ENCODE results near the gene ZNF99. TPM values are rescaled to one million over a fixed set of nuclear protein-coding genes. Genes with fewer than 3 reads are reported as not detected.
"Not testable (repeated sequence)": the region's sequence is repeated elsewhere in the genome, so short reads cannot be mapped to it uniquely, and the experiment has no call there.

The ZNF99 gene
- total RNA-seq, result not detected

- peaks cover 17% of the 10 kb centered on the region for H3K9me3 Mint-ChIP-seq
- H3K4me3 Mint-ChIP-seq, result no peak within 1 kb of the TSS
- ATAC-seq (no peak), DNase-seq (no peak)
- no peaks in the 10 kb centered on the region for H3K4me1 Mint-ChIP-seq (ENCODE audit: low read depth)
- peaks cover 8% of the 10 kb centered on the region for H3K27me3 Mint-ChIP-seq (ENCODE audit: low read depth)
- H3K36me3 Mint-ChIP-seq (ENCODE audit: insufficient read depth), result no peaks in the 10 kb centered on the region
Measured at GRCh38 chr19:22783651-22784410, at the start of gene ZNF99. Gene ZNF99 (minus strand): TSS chr19:22784151. CDS start chr19:22784016, 135 bp downstream.

GRCh38 chr19:22832031-22832762 is 48.2 kb upstream of the ZNF99 start, which contains the start of gene ZNF723:
Gene ZNF723 (plus strand): TSS chr19:22832291. CDS start chr19:22832380, 89 bp downstream.
- no peaks in the 10 kb centered on the region for H3K36me3 Mint-ChIP-seq (ENCODE audit: insufficient read depth)
- ATAC-seq (no peak), DNase-seq (no peak)
- H3K4me3 Mint-ChIP-seq, result no peak within 1 kb of the TSS
- peaks cover 16% of the 10 kb centered on the region for H3K9me3 Mint-ChIP-seq
- H3K4me1 Mint-ChIP-seq (ENCODE audit: low read depth), result no peaks in the 10 kb centered on the region
- no peaks in the 10 kb centered on the region for H3K27me3 Mint-ChIP-seq (ENCODE audit: low read depth)

GRCh38 chr19:22831211-22831610 is 47.3 kb upstream of the ZNF99 start:
- Mint-ChIP-seq H3K9me3 (peaks cover 15% of the 10 kb centered on the region), H3K4me1 (ENCODE audit: low read depth) (no peaks in the 10 kb centered on the region), H3K4me3 (no peak overlapping the region), H3K36me3 (ENCODE audit: insufficient read depth) (no peaks in the 10 kb centered on the region), H3K27me3 (ENCODE audit: low read depth) (no peaks in the 10 kb centered on the region)
- no peak for ATAC-seq
- no peak for DNase-seq

GRCh38 chr19:22814124-22814523 is 30.2 kb upstream of the ZNF99 start:
- Mint-ChIP-seq H3K4me1 (ENCODE audit: low read depth) (no peaks in the 10 kb centered on the region), H3K27me3 (ENCODE audit: low read depth) (no peaks in the 10 kb centered on the region), H3K9me3 (peaks cover 24% of the 10 kb centered on the region), H3K4me3 (no peak overlapping the region), H3K36me3 (ENCODE audit: insufficient read depth) (no peaks in the 10 kb centered on the region)
- no peak for ATAC-seq
- no peak for DNase-seq

GRCh38 chr19:22807061-22807835 is 23.3 kb upstream of the ZNF99 start:
- no peak for ATAC-seq
- Mint-ChIP-seq H3K36me3 (ENCODE audit: insufficient read depth) (no peaks in the 10 kb centered on the region), H3K27me3 (ENCODE audit: low read depth) (peaks cover 2% of the 10 kb centered on the region), H3K4me3 (no peak overlapping the region), H3K9me3 (peaks cover 21% of the 10 kb centered on the region), H3K4me1 (ENCODE audit: low read depth) (no peaks in the 10 kb centered on the region)
- no peak for DNase-seq

DNA sequence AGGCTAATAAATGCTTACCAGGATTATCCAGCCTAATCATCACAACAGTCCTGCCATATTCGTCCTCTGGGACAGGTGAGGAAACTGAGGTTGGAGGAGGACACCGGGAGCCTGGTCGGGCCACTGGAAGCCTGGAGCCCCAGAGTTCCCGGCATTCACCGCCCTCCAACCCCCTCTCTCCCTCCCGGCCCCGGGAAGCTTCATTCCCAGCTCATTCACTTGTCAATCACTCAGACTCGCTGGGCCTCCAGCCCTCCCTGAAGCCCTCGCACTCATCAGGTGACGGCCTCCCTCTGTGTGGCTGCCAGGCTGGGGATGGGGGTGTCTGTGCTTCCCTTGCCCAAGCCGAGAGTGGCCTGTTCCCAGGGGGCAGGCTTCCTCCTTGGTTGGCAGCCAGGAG is 22.5 kb upstream of the ZNF99 start:
- Mint-ChIP-seq H3K36me3 (ENCODE audit: insufficient read depth) (no peaks in the 10 kb centered on the region), H3K4me3 (no peak overlapping the region), H3K4me1 (ENCODE audit: low read depth) (no peaks in the 10 kb centered on the region), H3K9me3 (peaks cover 19% of the 10 kb centered on the region), H3K27me3 (ENCODE audit: low read depth) (peaks cover 2% of the 10 kb centered on the region)
- DNase-seq (no peak), ATAC-seq (no peak)

- DNase-seq (no peak), ATAC-seq (no peak)
- H3K9me3 Mint-ChIP-seq, result peaks cover 41% of the 10 kb centered on the region
- H3K36me3 Mint-ChIP-seq (ENCODE audit: insufficient read depth), result no peaks in the 10 kb centered on the region
- no peak overlapping the region for H3K4me3 Mint-ChIP-seq
- no peaks in the 10 kb centered on the region for H3K27me3 Mint-ChIP-seq (ENCODE audit: low read depth)
- no peaks in the 10 kb centered on the region for H3K4me1 Mint-ChIP-seq (ENCODE audit: low read depth)
Measured at GRCh38 chr19:22797040-22797439, 13.1 kb upstream of the ZNF99 start.

GRCh38 chr19:22792863-22793262 is 8.9 kb upstream of the ZNF99 start:
- H3K4me3 Mint-ChIP-seq; H3K4me1 Mint-ChIP-seq (ENCODE audit: low read depth); DNase-seq; H3K36me3 Mint-ChIP-seq (ENCODE audit: insufficient read depth); ATAC-seq; H3K27me3 Mint-ChIP-seq (ENCODE audit: low read depth): not testable (repeated sequence)
- H3K9me3 Mint-ChIP-seq, result peaks cover 29% of the 10 kb centered on the region

GRCh38 chr19:22735911-22736645 is 47.9 kb downstream of the ZNF99 start:
- Mint-ChIP-seq H3K4me3 (no peak overlapping the region), H3K9me3 (peaks cover 46% of the 10 kb centered on the region), H3K36me3 (ENCODE audit: insufficient read depth) (peaks cover 3% of the 10 kb centered on the region), H3K27me3 (ENCODE audit: low read depth) (no peaks in the 10 kb centered on the region), H3K4me1 (ENCODE audit: low read depth) (no peaks in the 10 kb centered on the region)
- DNase-seq (no peak), ATAC-seq (no peak)

- peaks cover 3% of the 10 kb centered on the region for H3K36me3 Mint-ChIP-seq (ENCODE audit: insufficient read depth)
- H3K27me3 Mint-ChIP-seq (ENCODE audit: low read depth), result no peaks in the 10 kb centered on the region
- H3K4me3 Mint-ChIP-seq, result no peak overlapping the region
- H3K4me1 Mint-ChIP-seq (ENCODE audit: low read depth), result no peaks in the 10 kb centered on the region
- DNase-seq (no peak), ATAC-seq (no peak)
- H3K9me3 Mint-ChIP-seq, result peaks cover 36% of the 10 kb centered on the region
Measured at GRCh38 chr19:22733691-22734090, 50.3 kb downstream of the ZNF99 start.

- not testable (repeated sequence) for H3K4me3 Mint-ChIP-seq; DNase-seq; H3K4me1 Mint-ChIP-seq (ENCODE audit: low read depth); H3K27me3 Mint-ChIP-seq (ENCODE audit: low read depth); ATAC-seq; H3K36me3 Mint-ChIP-seq (ENCODE audit: insufficient read depth)
- H3K9me3 Mint-ChIP-seq, result peaks cover 32% of the 10 kb centered on the region
Measured at GRCh38 chr19:22728214-22728613, 55.7 kb downstream of the ZNF99 start.

GRCh38 chr19:22721533-22721932 is 62.4 kb downstream of the ZNF99 start:
- H3K4me1 Mint-ChIP-seq (ENCODE audit: low read depth), result not testable (repeated sequence)

DNA sequence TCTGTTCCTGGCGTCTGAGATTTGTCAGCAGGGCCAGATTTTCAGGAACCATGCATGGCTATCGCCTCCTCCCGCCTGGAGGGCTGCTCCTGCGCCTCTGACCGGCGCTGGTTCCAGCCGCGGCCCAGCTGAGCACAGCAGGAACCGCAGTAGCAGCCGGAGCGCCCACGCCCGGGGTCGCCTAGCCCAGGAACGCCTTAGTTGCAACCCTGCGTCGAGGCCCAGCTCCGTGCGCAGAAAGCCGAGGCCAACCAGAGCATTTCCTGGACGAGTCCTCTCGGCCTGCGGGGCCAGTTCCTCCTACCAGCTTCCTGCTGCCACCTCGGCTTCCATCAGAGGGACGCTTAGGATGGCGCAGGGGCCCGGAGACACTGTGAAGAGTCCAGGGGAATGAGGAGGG is 75.0 kb downstream of the ZNF99 start:
- no peaks in the 10 kb centered on the region for H3K4me1 Mint-ChIP-seq (ENCODE audit: low read depth)
- ATAC-seq, result no peak
- peaks cover 4% of the 10 kb centered on the region for H3K9me3 Mint-ChIP-seq
- no peak for DNase-seq
- no peaks in the 10 kb centered on the region for H3K36me3 Mint-ChIP-seq (ENCODE audit: insufficient read depth)
- H3K4me3 Mint-ChIP-seq, result no peak overlapping the region
- no peaks in the 10 kb centered on the region for H3K27me3 Mint-ChIP-seq (ENCODE audit: low read depth)

More at GRCh38 chr19:22721533-22721932, 62.4 kb downstream of the ZNF99 start:
- not testable (repeated sequence) for H3K4me3 Mint-ChIP-seq; H3K36me3 Mint-ChIP-seq (ENCODE audit: insufficient read depth); ATAC-seq; H3K9me3 Mint-ChIP-seq; H3K27me3 Mint-ChIP-seq (ENCODE audit: low read depth); DNase-seq

- not testable (repeated sequence) for H3K4me1 Mint-ChIP-seq (ENCODE audit: low read depth); DNase-seq; H3K27me3 Mint-ChIP-seq (ENCODE audit: low read depth); ATAC-seq; H3K36me3 Mint-ChIP-seq (ENCODE audit: insufficient read depth); H3K4me3 Mint-ChIP-seq
- peaks cover 16% of the 10 kb centered on the region for H3K9me3 Mint-ChIP-seq
Measured at GRCh38 chr19:22703096-22703495, 80.9 kb downstream of the ZNF99 start.
